ENCODE results near the gene ZSCAN4. TPM values are rescaled to one million over a fixed set of nuclear protein-coding genes. Genes with fewer than 3 reads are reported as not detected.

ZSCAN4 gene
- total and polyA plus RNA-seq, 4 donors, result 0.17 TPM; not detected in 3

DNA sequence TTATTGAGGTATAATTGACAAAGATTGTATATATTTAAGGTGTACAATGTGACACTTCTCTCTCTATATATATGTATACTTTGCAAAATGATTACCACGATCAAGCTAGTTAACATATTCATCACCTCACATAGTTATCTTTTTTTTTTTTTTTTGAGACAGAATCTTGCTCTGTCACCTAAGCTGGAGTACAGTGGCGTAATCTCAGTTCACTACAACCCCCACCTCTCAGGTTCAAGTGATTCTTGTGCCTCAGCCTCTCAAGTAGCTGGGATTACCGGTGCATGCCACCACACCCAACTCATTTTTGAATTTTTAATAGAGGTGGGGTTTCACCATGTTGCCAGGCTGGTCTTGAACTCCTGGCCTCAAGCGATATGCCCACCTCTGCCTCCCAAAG lies 3.7 kb downstream of the ZSCAN4 start:
- no CpG with 5 or more reads among the region's 4 CpGs for WGBS (ENCODE audit: insufficient coverage)
- no peaks in the 10 kb centered on the region for H3K36me3 ChIP-seq (ENCODE audit: control insufficient read depth, insufficient read depth, low read length)
- no peak overlapping the region for H3K4me3 ChIP-seq (ENCODE audit: low read depth, low read length)
- peaks cover 3% of the 10 kb centered on the region for H3K27me3 ChIP-seq (ENCODE audit: control insufficient read depth, insufficient read depth, low read length)
- H3K27ac ChIP-seq (ENCODE audit: low read depth, low read length), result no peak overlapping the region
- DNase-seq (ENCODE audit: low read depth in 4 of 6, low spot score in 6 of 6), result no peak
- no peaks in the 10 kb centered on the region for H3K4me1 ChIP-seq (ENCODE audit: control insufficient read depth, insufficient read depth, low read length)
- no peaks in the 10 kb centered on the region for H3K9me3 ChIP-seq (ENCODE audit: control insufficient read depth, insufficient read depth, low read length)

DNA sequence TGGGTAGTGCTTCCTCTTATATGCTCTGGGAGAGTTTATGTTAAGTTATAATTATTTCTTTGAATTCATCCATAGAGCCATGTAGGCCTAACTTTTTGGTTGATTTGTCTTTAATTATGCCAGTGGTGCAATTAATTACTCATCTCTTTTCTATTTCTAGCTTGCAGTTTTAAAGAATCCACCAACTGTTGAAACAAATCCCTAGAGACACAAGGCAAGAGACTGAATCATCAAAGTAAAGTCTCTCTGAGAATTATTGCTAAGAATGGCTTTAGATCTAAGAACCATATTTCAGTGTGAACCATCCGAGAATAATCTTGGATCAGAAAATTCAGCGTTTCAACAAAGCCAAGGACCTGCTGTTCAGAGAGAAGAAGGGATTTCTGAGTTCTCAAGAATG lies 7.1 kb downstream of the ZSCAN4 start:
- no peak overlapping the region for H3K27ac ChIP-seq (ENCODE audit: low read depth, low read length)
- no peaks in the 10 kb centered on the region for H3K4me1 ChIP-seq (ENCODE audit: control insufficient read depth, insufficient read depth, low read length)
- H3K9me3 ChIP-seq (ENCODE audit: control insufficient read depth, insufficient read depth, low read length), result no peaks in the 10 kb centered on the region
- no peak overlapping the region for H3K4me3 ChIP-seq (ENCODE audit: low read depth, low read length)
- peaks cover 3% of the 10 kb centered on the region for H3K27me3 ChIP-seq (ENCODE audit: control insufficient read depth, insufficient read depth, low read length)
- no CpG with 5 or more reads among the region's 2 CpGs for whole genome bisulfite sequencing (ENCODE audit: insufficient coverage)
- no peaks in the 10 kb centered on the region for H3K36me3 ChIP-seq (ENCODE audit: control insufficient read depth, insufficient read depth, low read length)
- no peak for DNase-seq (ENCODE audit: low read depth in 4 of 6, low spot score in 6 of 6)

DNA sequence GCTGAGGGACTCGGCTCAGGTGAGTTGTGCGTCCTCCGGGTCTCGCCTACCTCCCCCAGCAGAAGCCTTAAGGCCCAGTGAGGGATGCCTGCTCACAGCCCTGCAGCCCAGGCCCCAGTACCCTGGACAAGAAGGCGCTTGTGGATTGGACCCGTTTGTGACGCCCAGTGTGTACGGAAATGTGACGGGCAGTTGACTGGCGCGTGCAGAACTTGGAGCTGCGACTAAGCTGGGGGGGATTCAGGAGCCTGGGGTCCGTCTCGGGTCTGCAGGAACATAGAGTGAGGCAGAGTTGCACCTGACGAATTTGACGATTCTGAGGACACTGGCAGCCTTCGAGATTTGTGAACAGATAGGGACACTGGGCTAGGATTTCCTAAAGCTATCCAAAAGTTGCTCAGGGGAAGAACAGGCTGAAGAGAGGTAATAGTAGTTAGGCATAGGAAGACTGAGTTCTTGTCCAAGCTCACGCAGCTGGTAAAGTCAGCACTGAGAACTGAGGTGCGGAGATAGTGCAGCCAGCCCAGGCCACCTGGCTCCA lies 13.6 kb downstream of the ZSCAN4 start:
- 2% methylated on average over 19 of the region's 19 CpGs for whole genome bisulfite sequencing (ENCODE audit: insufficient coverage)
- no peaks in the 10 kb centered on the region for H3K9me3 ChIP-seq (ENCODE audit: control insufficient read depth, insufficient read depth, low read length)
- H3K27ac ChIP-seq (ENCODE audit: low read depth, low read length), result no peak overlapping the region

GRCh38 chr19:57686727-57687126 lies 18.0 kb downstream of the ZSCAN4 start:
- no CpG with 5 or more reads among the region's 3 CpGs for WGBS (ENCODE audit: insufficient coverage)
- H3K27ac ChIP-seq (ENCODE audit: low read depth, low read length), result no peak overlapping the region

More for the DNA sequence above, 13.6 kb downstream of the ZSCAN4 start:
- Histone ChIP-seq H3K36me3 (ENCODE audit: control insufficient read depth, insufficient read depth, low read length) (peaks cover 11% of the 10 kb centered on the region), H3K27me3 (ENCODE audit: control insufficient read depth, insufficient read depth, low read length) (peaks cover under 1% of the 10 kb centered on the region), H3K4me1 (ENCODE audit: control insufficient read depth, insufficient read depth, low read length) (peaks cover 16% of the 10 kb centered on the region), H3K4me3 (ENCODE audit: low read depth, low read length) (peak overlapping the region; percentile 89)
- DNase-seq (ENCODE audit: low read depth in 4 of 6, low spot score in 6 of 6), result no peak

DNA sequence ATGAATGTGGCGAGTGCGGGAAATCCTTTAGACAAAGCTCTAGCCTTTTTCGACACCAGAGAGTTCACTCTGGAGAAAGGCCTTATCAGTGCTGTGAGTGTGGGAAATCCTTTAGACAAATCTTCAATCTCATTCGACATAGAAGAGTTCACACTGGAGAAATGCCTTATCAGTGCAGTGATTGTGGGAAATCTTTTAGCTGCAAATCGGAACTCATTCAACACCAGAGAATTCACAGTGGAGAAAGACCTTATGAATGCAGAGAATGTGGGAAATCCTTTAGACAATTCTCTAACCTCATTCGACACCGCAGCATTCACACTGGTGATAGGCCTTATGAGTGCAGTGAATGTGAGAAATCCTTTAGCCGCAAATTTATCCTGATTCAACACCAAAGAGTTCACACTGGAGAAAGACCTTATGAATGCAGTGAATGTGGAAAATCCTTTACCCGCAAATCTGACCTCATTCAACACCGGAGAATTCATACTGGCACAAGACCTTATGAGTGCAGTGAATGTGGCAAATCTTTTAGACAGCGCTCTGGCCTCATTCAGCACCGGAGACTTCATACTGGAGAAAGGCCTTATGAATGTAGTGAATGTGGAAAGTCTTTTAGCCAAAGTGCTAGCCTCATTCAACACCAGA lies 18.8 kb downstream of the ZSCAN4 start:
- WGBS (ENCODE audit: insufficient coverage), result no CpG with 5 or more reads among the region's 12 CpGs
- no peak overlapping the region for H3K27ac ChIP-seq (ENCODE audit: low read depth, low read length)
- DNase-seq (ENCODE audit: low read depth in 4 of 6, low spot score in 6 of 6), result no peak
- H3K4me1 ChIP-seq (ENCODE audit: control insufficient read depth, insufficient read depth, low read length), result peaks cover 12% of the 10 kb centered on the region
- no peaks in the 10 kb centered on the region for H3K9me3 ChIP-seq (ENCODE audit: control insufficient read depth, insufficient read depth, low read length)
- peaks cover 14% of the 10 kb centered on the region for H3K36me3 ChIP-seq (ENCODE audit: control insufficient read depth, insufficient read depth, low read length)
- H3K4me3 ChIP-seq (ENCODE audit: low read depth, low read length), result no peak overlapping the region
- H3K27me3 ChIP-seq (ENCODE audit: control insufficient read depth, insufficient read depth, low read length), result no peaks in the 10 kb centered on the region

More at GRCh38 chr19:57686727-57687126, 18.0 kb downstream of the ZSCAN4 start:
- DNase-seq (ENCODE audit: low read depth in 4 of 6, low spot score in 6 of 6), result no peak
- Histone ChIP-seq H3K4me3 (ENCODE audit: low read depth, low read length) (no peak overlapping the region), H3K9me3 (ENCODE audit: control insufficient read depth, insufficient read depth, low read length) (no peaks in the 10 kb centered on the region), H3K36me3 (ENCODE audit: control insufficient read depth, insufficient read depth, low read length) (peaks cover 14% of the 10 kb centered on the region), H3K27me3 (ENCODE audit: control insufficient read depth, insufficient read depth, low read length) (no peaks in the 10 kb centered on the region), H3K4me1 (ENCODE audit: control insufficient read depth, insufficient read depth, low read length) (peaks cover 16% of the 10 kb centered on the region)

GRCh38 chr19:57688011-57688763 lies 19.5 kb downstream of the ZSCAN4 start:
- no peak for DNase-seq (ENCODE audit: low read depth in 4 of 6, low spot score in 6 of 6)
- H3K27me3 ChIP-seq (ENCODE audit: control insufficient read depth, insufficient read depth, low read length), result no peaks in the 10 kb centered on the region
- H3K36me3 ChIP-seq (ENCODE audit: control insufficient read depth, insufficient read depth, low read length), result peaks cover 14% of the 10 kb centered on the region
- WGBS (ENCODE audit: insufficient coverage), result 100% methylated on average over 3 of the region's 6 CpGs
- H3K27ac ChIP-seq (ENCODE audit: low read depth, low read length), result no peak overlapping the region
- no peaks in the 10 kb centered on the region for H3K9me3 ChIP-seq (ENCODE audit: control insufficient read depth, insufficient read depth, low read length)
- peaks cover 6% of the 10 kb centered on the region for H3K4me1 ChIP-seq (ENCODE audit: control insufficient read depth, insufficient read depth, low read length)
- H3K4me3 ChIP-seq (ENCODE audit: low read depth, low read length), result no peak overlapping the region

GRCh38 chr19:57689750-57690149 lies 21.0 kb downstream of the ZSCAN4 start:
- Histone ChIP-seq H3K9me3 (ENCODE audit: control insufficient read depth, insufficient read depth, low read length) (no peaks in the 10 kb centered on the region), H3K4me1 (ENCODE audit: control insufficient read depth, insufficient read depth, low read length) (no peaks in the 10 kb centered on the region), H3K4me3 (ENCODE audit: low read depth, low read length) (no peak overlapping the region), H3K36me3 (ENCODE audit: control insufficient read depth, insufficient read depth, low read length) (peaks cover 16% of the 10 kb centered on the region), H3K27ac (ENCODE audit: low read depth, low read length) (no peak overlapping the region), H3K27me3 (ENCODE audit: control insufficient read depth, insufficient read depth, low read length) (no peaks in the 10 kb centered on the region)
- DNase-seq (ENCODE audit: low read depth in 4 of 6, low spot score in 6 of 6), result no peak
- WGBS (ENCODE audit: insufficient coverage), result 100% methylated on average over 1 of the region's 3 CpGs

DNA sequence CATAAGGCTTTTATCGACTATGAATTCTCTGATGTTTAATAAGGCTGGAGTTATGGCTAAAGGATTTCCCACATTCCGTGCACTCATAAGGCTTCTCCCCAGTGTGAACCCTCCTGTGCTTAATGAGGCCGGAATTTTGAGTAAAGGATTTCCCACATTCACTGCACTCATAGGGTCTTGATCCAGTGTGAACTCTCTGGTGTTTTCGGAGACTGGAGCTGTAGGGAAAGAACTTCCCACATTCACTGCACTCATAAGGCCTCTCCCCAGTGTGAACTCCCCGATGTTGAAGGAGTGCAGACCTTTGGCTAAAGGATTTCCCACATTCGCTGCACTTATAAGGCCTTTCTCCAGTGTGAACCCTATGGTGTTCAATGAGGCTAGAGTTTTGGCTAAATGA lies 32.9 kb downstream of the ZSCAN4 start:
- Histone ChIP-seq H3K4me1 (ENCODE audit: control insufficient read depth, insufficient read depth, low read length) (peaks cover 6% of the 10 kb centered on the region), H3K27me3 (ENCODE audit: control insufficient read depth, insufficient read depth, low read length) (no peaks in the 10 kb centered on the region), H3K4me3 (ENCODE audit: low read depth, low read length) (no peak overlapping the region), H3K27ac (ENCODE audit: low read depth, low read length) (no peak overlapping the region), H3K36me3 (ENCODE audit: control insufficient read depth, insufficient read depth, low read length) (peaks cover 56% of the 10 kb centered on the region), H3K9me3 (ENCODE audit: control insufficient read depth, insufficient read depth, low read length) (no peaks in the 10 kb centered on the region)
- 90% methylated on average over 2 of the region's 6 CpGs for WGBS (ENCODE audit: insufficient coverage)
- no peak for DNase-seq (ENCODE audit: low read depth in 4 of 6, low spot score in 6 of 6)

DNA sequence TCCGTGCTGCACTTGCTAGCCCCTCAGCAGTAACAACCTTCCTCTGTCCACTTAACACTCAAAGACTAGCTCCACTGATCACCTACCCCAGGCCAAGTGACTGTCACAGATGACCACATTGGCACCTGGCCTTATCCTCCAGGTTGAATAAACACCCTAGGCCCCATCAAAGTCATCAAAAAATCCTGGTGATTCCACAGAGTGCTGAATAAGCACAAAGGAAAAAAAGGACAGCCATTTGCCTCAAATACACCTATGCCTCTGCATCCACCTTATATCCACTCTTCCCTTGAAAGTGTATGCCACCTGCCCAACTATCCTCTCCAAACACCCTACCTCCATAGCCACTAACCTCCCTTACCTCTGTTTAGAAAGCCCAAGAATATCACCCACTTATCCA lies 37.6 kb downstream of the ZSCAN4 start:
- no peak overlapping the region for H3K27ac ChIP-seq (ENCODE audit: low read depth, low read length)
- WGBS (ENCODE audit: insufficient coverage), result 93% methylated on average over 1 of the region's 1 CpG
- peaks cover 20% of the 10 kb centered on the region for H3K4me1 ChIP-seq (ENCODE audit: control insufficient read depth, insufficient read depth, low read length)
- no peak for DNase-seq (ENCODE audit: low read depth in 4 of 6, low spot score in 6 of 6)
- peaks cover 41% of the 10 kb centered on the region for H3K36me3 ChIP-seq (ENCODE audit: control insufficient read depth, insufficient read depth, low read length)
- no peaks in the 10 kb centered on the region for H3K27me3 ChIP-seq (ENCODE audit: control insufficient read depth, insufficient read depth, low read length)
- no peaks in the 10 kb centered on the region for H3K9me3 ChIP-seq (ENCODE audit: control insufficient read depth, insufficient read depth, low read length)
- H3K4me3 ChIP-seq (ENCODE audit: low read depth, low read length), result no peak overlapping the region
